HG02884 (cell line): Measurements from ENCODE around the gene SPO11.

Experiments used
- ATAC-seq: cut with Tn5 transposase; IDR thresholded peaks from one replicate; pipeline ENCODE4 v1.9.1; 2021; ENCODE audit warnings: mild to moderate bottlenecking, moderate library complexity; ENCODE audit not compliant: unreplicated experiment

Gene SPO11

GRCh38 chr20:57388953-57389694 lies 59.5 kb downstream of the SPO11 start:
- no peak for ATAC-seq

- ATAC-seq = no peak
Observed at GRCh38 chr20:57389695-57390603, 60.3 kb downstream of the SPO11 start.

GRCh38 chr20:57390604-57391438 lies 61.2 kb downstream of the SPO11 start, which contains the start of gene RBM38:
Gene RBM38, plus strand, starts transcription at chr20:57391396. Its CDS starts 186 bp downstream, at chr20:57391582.
- ATAC-seq = peak; percentile 47

- ATAC-seq = peak; percentile 9
Observed at GRCh38 chr20:57391439-57392301, 62.1 kb downstream of the SPO11 start.

GRCh38 chr20:57392512-57393271 lies 63.1 kb downstream of the SPO11 start:
- no peak for ATAC-seq
